Urothelium cell line (cell line): ENCODE results near the gene OR10G3.
A peak's percentile ranks its signal among the peaks of the same experiment; 100 is the strongest.
"Not testable (repeated sequence)": the region's sequence is repeated elsewhere in the genome, so short reads cannot be mapped to it uniquely, and the experiment has no call there.

Experiments
- DNase-seq: peaks from one replicate; pipeline ENCODE4 v3.0.0; 2011; ENCODE audit warnings: low spot score, mixed read lengths
- FAIRE-seq: peaks from 2 replicates; lab custom pipeline; 2011; peaks lifted over from hg19 to GRCh38; lab: Jason Lieb, UNC

The OR10G3 gene, protein sequence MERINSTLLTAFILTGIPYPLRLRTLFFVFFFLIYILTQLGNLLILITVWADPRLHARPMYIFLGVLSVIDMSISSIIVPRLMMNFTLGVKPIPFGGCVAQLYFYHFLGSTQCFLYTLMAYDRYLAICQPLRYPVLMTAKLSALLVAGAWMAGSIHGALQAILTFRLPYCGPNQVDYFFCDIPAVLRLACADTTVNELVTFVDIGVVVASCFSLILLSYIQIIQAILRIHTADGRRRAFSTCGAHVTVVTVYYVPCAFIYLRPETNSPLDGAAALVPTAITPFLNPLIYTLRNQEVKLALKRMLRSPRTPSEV

DNA sequence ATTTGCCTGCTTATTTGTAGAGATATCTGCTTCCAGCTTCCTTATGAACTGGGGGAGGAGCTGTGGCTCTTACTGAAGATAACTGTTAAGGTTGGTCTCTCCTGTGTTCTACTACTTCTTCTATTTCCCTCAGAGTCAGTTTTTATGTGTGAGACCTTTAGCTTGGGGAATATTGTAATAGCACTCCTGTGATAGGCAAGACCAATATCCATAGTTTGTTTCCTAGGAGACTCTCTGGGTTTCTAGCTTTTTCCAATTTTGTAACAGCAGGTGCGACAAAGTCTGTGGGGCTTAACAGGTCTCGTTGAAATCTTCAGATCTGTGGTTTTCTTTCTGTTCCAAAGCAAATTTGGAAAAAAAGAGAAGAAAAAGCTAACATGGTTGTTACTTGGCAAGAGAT lies at the start of gene OR10G3:
Gene OR10G3 (minus strand): TSS at position 101 of the 400 bp plus-strand sequence. CDS start 9,332 bp downstream, outside the sequence.
- no peak for FAIRE-seq
- no peak for DNase-seq

DNA sequence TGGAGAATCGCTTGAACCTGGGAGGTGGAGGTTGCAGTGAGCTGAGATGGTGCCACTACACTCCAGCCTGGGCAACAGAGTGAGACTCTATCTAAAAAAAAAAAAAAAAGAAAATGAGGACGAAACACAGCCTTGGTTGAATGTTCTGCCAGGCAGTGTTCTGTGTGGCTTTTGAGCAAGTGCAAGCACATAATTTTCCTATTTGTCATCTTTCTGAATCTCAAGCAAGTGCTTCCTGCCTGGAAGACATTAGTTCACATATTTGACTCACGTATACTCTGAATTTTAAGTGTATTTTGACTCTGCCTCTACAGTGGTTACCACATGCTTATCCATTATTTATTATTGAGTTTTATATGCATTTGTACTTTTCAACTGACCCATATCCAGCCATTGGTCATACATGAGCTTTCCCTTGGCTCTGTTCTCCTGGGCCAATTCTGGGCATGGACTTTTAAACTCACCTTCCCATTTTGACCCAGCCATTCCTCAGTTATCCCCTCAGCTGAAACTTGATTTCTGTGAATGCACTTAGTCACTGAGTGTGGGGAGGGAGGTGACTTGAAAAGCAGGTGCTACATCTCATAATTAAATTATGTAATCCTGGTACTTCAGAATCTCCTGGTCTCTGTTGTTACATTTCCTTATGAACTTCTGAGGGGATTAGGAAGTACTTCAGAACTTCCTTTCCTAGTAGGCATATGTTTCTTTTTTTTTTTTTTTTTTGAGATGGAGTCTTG lies 46.8 kb upstream of the OR10G3 start:
- DNase-seq (peak; percentile 20), FAIRE-seq (no peak)

DNA sequence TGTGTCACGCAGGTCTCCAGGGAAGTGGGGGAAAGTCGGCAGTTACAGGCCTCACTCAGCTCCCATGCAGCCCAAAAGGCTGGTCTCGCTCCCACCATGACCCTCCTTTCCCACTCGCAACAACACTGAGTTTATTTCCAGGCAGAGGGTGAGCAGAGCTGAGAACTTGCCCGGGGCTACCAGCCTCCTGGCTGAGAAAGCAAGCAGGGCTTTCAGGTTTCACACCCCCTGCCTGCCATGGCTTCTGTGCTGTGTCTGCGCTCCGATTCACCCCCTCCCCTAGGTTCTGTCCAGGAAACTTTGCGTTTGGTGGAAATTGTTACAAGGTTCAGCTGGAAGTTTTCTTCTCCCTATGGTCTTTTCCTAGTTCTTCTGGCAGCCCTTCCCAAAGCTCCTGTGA lies 37.7 kb upstream of the OR10G3 start:
- DNase-seq (no peak), FAIRE-seq (no peak)

DNA sequence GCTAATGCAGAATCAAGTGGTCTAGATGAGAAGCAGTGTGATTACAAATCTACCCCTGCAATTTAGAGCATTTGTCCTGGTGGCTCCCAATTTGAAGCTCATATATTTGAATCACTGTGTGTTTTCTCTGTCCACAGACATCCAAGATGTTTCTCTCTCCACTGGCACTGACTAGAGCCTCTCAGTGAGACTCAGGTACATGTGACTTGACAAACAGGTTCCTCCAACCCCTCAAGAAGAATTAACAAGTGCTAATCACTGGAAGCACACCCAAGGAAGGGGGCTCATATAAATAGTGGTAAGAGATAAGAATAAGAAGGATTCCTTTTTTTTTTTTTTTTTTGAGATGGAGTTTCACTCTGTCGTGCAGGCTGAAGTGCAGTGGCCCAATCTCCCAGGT lies 34.4 kb upstream of the OR10G3 start:
- DNase-seq, result no peak
- no peak for FAIRE-seq

DNA sequence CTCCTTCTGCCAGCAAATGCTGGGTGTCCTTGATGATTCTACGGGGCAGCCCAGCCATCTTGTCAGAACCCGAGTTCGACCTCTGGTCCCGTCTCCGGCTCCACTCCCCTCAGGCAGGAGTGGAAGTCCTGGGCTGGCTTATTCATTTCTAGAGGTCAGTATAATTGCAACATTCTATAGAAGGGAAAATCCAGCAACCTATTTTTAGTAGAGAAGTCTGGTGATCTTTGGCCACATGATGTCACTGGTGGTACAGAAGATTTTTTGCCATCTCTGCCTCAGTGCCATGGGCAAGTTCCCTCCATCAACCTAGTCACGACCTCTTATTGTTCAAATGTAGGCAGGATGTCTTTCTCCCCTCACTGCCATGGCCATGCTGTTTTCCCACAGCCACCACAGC lies 32.4 kb upstream of the OR10G3 start:
- FAIRE-seq, result no peak
- DNase-seq, result no peak

DNA sequence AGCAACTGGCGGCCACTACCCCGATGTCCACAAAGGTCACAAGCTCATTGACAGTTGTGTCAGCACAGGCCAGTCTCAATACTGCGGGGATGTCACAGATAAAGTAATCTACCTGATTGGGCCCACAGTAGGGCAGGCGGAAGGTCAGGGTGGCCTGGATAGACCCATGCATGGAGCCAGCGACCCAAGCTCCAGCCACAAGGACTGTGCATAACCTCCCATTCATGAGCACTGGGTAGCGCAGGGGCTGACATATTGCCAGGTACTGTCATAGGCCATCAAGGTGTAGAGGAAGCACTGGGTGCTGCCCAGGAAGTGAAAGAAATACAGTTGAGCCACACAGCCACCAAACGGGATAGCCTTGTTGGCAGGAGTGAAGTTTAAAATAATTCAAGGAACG lies 22.3 kb upstream of the OR10G3 start:
- peak; percentile 93 for FAIRE-seq
- not testable (repeated sequence) for DNase-seq

DNA sequence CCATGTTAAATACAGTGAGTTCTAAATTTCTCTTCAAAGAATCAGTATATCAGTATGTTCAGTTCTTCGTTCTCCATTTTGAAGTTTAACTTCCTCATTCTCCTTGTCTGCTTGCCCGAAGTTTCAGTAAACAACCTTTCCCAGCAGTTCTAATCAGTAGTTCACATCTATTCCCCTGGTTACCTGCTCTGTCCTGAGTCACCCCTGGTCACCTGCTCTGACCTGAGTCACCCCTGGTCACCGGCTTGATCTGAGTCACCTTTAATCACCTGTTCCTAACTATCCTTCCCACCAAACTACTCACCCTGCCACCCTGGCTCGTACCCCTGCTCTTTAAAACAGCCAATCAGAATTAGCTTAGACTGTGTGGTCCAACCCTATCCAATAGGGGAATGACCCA lies 9.4 kb upstream of the OR10G3 start:
- FAIRE-seq, result no peak

DNA sequence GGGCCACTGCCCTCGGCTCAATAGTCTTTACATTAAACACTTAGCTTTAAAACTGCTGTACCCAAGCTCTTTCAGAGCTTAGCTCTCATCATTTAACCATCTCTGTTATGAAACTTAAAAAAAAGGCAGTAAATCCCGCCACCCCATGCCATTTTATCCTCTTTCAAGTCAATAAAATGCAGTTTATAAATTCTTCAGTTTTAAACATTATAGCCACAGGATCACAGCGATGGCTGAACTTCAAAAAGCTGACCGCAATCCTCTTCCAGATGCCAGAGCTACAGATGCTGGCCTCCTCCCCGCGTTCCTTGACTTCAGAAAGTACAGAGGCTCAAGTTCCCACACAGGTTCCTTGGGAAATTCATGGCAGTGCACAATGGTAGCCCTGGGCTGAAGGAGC lies 4.2 kb downstream of the OR10G3 start:
- DNase-seq (no peak), FAIRE-seq (no peak)

More for the DNA sequence above, 9.4 kb upstream of the OR10G3 start:
- no peak for DNase-seq

DNA sequence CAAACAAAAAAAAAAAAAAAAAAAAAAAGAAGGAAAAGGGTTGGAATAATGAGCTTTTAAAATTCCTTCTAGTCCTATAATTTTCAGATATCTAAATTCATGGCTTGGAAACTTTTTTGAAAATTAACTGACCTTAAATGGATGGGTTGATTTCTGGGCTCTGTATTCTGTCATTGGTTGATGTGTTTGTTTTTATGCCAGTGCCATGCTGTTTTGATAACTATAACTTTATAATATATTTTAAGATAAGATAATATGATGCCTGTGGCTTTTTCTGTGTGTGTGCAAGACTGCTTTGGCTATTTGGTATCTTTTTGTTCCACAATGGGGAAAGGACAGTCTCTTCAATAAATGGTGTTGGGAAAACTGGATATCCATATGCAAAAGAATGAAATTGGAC lies 7.3 kb downstream of the OR10G3 start:
- FAIRE-seq (no peak), DNase-seq (no peak)

DNA sequence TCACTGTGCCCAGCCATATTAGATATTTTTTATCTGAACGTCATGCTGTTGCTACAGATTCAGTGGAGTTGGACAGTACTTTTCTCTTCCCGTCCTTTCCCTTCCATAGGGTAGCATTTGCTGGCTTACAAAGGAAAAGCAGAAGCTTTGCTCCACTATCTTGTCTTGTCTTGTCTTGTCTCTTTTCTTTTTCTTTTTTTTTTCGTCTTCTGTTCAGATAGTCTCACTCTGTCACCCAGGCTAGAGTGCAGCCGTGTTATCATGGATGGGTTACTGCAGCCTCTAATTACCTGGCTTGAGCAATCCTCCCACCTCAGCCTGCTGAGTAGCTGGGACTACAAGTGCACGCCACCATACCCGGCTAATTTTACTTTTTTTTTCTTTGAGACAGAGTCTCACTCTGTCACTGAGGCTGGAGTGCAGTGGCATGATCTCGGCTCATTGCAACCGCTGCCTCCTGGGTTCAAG lies 21.1 kb downstream of the OR10G3 start:
- FAIRE-seq (no peak), DNase-seq (no peak)

DNA sequence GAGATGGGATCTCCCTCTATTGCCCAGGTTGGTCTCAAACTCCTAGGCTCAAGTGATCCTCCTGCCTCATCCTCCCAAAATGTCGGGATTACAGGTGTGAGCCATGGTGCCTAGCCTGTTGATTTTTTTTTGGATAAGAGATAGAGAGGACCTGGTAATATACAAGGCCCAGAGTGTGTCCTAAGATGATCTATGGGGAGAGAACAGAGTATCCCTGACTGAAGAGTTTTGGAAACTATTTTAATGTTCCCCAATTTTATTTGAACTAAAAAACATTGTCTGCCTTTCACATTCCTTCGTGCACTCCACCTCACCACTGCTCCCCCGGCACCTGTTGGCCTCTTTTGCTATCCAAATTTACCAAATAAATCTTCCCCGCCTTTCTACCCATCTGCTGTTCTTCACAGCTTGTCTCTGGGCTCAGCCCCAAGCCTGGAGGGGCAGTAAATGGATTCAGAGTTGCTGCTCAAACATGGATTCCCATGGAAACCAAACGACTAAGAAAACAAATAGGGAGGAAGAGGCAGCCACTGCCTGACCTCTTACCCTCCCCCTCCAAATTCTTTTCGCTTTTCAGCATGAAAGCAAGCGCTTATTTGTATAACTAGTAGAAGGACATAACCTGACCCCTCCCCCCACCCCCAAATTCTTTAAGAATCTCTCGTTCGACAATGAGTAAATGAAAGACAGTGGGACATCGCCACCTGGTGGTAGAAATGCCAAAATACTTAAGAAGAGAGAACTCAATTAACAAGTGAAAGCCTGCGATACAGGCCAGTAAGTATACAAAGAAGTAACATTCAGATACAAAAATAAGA lies 22.6 kb downstream of the OR10G3 start:
- FAIRE-seq (no peak), DNase-seq (peak; percentile 62)

DNA sequence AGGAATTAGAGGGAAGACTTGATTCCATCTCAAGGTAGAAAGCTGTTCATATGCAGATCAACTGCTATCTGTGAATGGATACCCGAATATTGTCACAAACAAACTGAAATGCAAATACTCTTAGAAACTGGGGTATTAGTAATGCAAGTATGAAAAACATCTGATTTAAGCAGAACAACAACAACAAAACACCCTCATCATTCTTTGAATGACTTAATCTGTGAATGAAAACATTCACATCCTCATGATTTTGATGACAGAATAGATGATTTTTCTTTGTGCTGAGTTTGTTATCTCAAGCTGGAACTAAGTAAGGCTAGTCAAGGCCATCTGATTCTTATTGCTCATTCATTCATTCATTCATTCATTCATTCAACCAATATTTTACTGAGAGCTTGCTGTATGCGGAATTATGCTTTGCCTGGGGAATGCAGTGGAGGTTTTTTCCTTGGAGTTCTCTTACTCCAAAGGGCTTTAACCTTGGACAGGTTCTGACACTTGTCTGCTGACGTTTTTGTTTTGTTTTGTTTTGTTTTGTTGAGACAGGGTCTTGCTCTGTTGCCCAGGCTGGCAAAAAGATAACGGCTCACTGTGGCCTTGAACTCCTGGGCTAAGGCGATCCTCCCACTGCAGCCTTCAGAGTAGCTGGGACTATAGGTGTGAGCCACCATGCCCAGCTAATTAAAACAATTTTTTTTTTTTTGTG lies 23.3 kb downstream of the OR10G3 start:
- FAIRE-seq, result no peak
- DNase-seq, result no peak

DNA sequence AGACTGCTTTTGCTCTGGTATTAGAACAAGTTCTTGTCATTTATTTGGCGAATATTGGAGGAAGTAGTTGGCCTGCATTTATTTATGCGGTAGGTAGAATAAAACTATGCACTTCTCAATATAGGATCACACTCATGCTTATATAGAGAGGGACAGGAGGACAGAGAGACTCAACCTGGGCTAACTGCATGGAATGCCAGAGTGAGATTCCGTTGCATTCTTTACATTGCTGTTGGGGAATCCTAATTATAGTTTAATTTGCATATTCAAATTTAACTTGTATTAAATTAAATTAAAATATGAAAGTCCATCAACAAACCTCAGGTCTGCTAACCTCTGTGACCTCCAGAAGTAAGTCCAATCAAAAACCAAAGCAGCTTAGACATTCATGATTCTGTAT lies 26.6 kb downstream of the OR10G3 start:
- DNase-seq, result no peak
- no peak for FAIRE-seq

DNA sequence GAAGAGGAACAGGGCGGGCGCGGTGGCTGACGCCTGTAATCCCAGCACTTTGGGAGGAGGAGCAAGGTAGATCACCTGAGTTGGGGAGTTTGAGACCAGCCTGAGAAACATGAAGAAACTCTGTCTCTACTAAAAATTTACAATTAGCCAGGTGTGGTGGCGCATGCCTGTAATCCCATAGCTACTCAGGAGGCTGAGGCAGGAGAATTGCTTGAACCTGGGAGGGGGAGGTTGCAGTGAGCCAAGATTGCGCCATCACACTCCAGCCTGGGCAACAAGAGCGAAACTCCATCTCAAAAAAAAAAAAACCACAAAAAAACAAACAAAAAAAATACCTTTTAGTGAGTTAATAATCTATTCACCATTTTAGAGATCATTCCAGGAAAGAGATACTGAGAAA lies 35.3 kb downstream of the OR10G3 start:
- FAIRE-seq, DNase-seq: not testable (repeated sequence)

DNA sequence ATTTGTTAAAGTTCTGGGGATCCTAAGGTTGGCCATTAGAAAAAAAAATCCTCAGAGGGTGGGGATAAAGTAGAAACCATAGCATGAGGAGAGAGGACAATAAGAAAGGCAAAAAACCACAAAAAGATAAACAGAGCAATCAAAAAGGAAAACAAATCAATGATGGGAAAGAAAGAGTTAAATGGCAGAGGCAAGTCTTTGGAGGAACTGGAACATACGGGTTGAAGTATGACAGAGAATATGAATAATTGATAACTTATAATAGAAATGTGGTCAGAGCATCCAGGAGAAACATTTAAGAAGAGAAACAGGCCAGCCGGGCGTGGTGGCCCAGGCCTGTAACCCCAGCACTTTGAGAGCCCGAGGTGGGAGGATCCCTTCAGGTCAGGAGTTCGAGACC lies 35.9 kb downstream of the OR10G3 start:
- no peak for FAIRE-seq
- DNase-seq, result no peak

DNA sequence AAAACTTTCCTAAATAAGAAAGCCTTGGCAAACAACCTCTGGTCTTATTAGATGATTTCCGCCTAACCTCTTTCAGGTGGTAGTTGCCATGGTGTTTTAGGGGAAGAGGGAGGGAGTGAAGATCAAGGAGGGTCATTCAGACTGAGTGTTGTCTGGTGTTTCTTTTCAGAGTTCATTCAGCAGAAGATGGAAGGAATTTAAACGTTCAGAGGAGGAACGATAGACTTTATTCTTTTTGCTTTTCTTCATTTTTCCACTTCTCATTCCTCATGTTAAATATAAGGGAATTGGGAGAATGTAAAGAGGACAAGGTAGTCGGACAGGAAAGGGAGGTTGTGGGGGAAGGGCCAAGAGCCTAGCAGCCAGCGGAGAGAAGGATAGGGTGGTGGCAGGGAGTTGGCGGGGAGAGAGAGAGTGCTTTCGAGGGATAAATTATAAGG lies 36.3 kb downstream of the OR10G3 start:
- FAIRE-seq (no peak), DNase-seq (no peak)

DNA sequence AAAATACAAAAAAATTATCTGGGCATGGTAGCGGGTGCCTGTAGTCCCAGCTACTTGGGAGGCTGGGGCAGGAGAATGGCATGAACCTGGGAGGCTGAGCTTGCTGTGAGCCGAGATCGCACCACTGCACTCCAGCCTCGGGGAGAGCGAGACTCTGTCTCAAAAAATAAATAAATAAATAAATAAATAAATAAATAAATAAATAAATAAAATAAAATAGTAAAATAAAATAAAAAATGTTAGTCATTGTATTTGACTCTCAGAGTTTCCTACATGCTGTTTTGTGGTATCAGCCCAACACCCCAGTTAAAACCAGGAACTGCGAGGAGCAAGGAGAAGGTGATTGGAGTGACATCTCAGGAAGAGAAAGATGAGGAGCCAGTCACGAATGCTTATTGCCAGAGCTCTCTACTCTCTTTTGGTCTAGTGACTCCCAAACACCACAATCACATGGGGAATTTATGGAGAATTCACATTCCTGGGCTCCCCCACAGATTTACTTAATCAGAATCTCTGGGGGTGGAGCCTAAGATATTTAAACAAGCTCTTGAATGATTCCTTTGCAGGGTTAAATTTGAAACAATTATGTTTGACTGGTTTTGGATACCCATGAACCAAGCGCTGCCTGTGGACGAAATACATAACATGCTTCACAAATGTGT lies 38.3 kb downstream of the OR10G3 start:
- no peak for DNase-seq
- FAIRE-seq, result no peak

DNA sequence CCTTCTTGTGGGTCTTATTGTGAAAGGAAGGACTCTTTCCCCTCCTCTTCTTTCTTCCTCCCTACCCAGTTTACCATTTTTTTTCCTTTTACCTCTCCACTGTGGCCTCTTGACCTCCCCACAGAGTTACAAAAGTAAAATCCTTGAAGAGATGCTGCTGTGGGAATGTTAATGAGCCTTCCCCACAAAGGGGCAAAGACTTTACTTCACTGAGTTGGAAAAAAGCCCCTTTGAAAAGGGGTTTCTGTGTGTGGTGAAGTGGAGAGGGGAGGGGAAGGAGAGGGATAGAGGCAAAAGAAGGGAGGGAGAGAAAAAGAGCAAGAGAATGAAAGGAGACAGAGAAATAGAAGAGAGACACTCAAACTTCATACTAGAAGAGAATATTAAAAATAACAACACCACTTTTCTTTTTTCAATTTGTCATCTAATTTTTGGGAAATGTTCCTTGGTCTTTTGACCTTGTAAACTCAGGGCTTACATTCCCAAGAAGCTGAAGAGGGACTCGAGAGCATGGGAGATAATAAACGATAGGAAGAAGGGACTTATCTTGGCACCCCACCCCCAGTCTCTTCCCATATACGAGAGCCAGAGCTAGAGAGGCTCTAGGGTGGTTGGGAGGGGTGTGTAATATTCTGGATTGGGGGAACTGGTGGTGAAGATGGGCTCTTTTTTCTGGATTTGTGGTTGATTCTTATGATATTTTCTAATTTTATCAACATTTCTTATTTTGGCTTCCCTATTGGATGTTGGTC lies 40.5 kb downstream of the OR10G3 start:
- DNase-seq (no peak), FAIRE-seq (no peak)

DNA sequence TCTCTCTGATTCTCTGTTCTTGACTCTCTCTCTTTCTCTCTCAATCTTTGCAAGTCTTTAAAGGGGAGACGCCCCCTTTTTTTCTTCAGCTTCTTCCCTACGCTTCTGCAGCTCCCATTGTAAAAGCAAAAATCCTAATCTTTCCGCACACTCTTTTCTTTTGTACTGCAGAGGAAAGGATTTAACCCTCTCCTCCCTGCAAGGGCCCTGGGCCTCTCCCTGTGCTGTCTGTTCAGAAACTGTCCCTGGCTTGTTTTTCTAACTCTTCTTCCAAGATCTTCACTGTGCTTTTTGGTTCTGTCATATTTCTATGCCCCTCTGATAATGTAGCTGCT lies 42.8 kb downstream of the OR10G3 start:
- FAIRE-seq, result no peak
- DNase-seq, result no peak
